GM12878 (cell line): ENCODE data around the gene MSI2.

ENCODE experiments used
- CHD4 ChIP-seq: fragments of 200-600 bp; sonication (generic); IDR thresholded peaks from 2 replicates; pipeline ENCODE4 v1.6.1; 2016; ENCODE audit warnings: mild to moderate bottlenecking
- EZH2 ChIP-seq: IDR thresholded peaks from 2 replicates; pipeline ENCODE4 v1.6.1; 2012; ENCODE audit warnings: low read depth, mild to moderate bottlenecking, control low read depth, inconsistent platforms, low read length, borderline replicate concordance; ENCODE audit not compliant: control insufficient read depth
- KDM1A ChIP-seq: fragments of 200-600 bp; sonication (generic); IDR thresholded peaks from 2 replicates; pipeline ENCODE4 v1.6.1; 2016; ENCODE audit warnings: borderline replicate concordance
- LARP7 ChIP-seq: fragments of 450-650 bp; IDR thresholded peaks from 2 replicates; pipeline ENCODE4 v1.6.1; 2017; ENCODE audit warnings: mild to moderate bottlenecking
- NFYB ChIP-seq: IDR thresholded peaks from 2 replicates; pipeline ENCODE4 v1.6.1; 2011; ENCODE audit warnings: low read depth, mild to moderate bottlenecking, low read length, improper control_type of control experiment, moderate library complexity; ENCODE audit not compliant: insufficient read depth
- NR2C1 ChIP-seq: fragments of 450-650 bp; IDR thresholded peaks from 2 replicates; pipeline ENCODE4 v1.6.1; 2017; ENCODE audit warnings: antibody characterized with exemption, mild to moderate bottlenecking, moderate library complexity
- PAX8 ChIP-seq: fragments of 450-650 bp; IDR thresholded peaks from 2 replicates; pipeline ENCODE4 v1.6.1; 2017; ENCODE audit warnings: mild to moderate bottlenecking, moderate library complexity
- POLR2AphosphoS5 ChIP-seq: IDR thresholded peaks from 2 replicates; pipeline ENCODE4 v1.6.1; 2011; ENCODE audit warnings: mild to moderate bottlenecking, low read length, inconsistent platforms
- RAD51 ChIP-seq: fragments of 450-650 bp; IDR thresholded peaks from 2 replicates; pipeline ENCODE4 v1.6.1; 2016; ENCODE audit warnings: moderate library complexity, mild to moderate bottlenecking, inconsistent platforms
- SP1 ChIP-seq: IDR thresholded peaks from one replicate; pipeline ENCODE4 v1.6.1; 2011; ENCODE audit warnings: low read depth, low read length
- TF ChIP-seq, protein P1 (sequence below), 3 experiments: IDR thresholded peaks in 2 of 3; conservative IDR thresholded peaks in 1 of 3; 2 replicates each; pipeline ENCODE4 v1.5.1; 2011; ENCODE audit warnings: low read depth in 3 of 3, low read length in 3 of 3, mild to moderate bottlenecking in 3 of 3, control low read depth in 2 of 3, moderate library complexity in 2 of 3, inconsistent platforms in 1 of 3, mixed read lengths in 1 of 3; ENCODE audit not compliant: control insufficient read depth in 2 of 3, insufficient read depth in 1 of 3; ENCODE audit errors: extremely low read depth in 1 of 3
- TF ChIP-seq, protein P2 (sequence below): IDR thresholded peaks from 2 replicates; pipeline ENCODE4 v1.6.1; 2011; ENCODE audit warnings: low read depth, low read length, improper control_type of control experiment, borderline replicate concordance
- TF ChIP-seq, protein P3 (sequence below): IDR thresholded peaks from 2 replicates; pipeline ENCODE4 v1.6.1; 2011; ENCODE audit warnings: borderline replicate concordance, low read depth, mild to moderate bottlenecking, moderate library complexity, mixed read lengths, low read length; ENCODE audit not compliant: insufficient read depth; ENCODE audit errors: extremely low read length
- TF ChIP-seq, protein P4 (sequence below): fragments of 450-650 bp; IDR thresholded peaks from 2 replicates; pipeline ENCODE4 v1.6.1; 2017; ENCODE audit warnings: antibody characterized with exemption, mild to moderate bottlenecking, moderate library complexity

DNA sequence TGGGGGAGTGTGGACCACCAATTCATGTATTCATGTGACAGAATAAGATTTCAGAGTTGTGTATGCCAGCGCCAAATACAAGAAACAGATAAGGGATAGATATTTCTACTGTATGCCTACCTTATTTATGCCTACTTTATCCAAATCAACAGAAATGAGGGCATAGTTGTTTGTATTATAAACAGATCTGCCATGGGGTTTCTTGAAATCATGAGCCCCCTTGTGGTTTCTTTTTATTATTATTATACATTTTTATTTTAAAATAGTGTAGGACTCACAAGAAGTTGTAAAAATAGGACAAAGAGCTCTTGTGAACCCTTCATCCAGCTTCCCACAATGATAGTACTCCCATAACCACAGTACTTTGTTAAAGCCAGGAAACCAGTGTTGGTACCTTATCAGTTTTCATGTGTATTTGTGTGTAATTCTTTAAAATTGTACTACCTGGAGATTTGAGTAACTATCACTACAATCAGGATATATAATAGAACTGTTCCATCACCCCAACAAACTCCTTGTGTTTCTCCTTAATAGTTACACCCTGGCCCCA, 259.4 kb downstream of the MSI2 start:
- TF ChIP-seq NR2C1, result no peak
- TF ChIP-seq, protein P1, sequence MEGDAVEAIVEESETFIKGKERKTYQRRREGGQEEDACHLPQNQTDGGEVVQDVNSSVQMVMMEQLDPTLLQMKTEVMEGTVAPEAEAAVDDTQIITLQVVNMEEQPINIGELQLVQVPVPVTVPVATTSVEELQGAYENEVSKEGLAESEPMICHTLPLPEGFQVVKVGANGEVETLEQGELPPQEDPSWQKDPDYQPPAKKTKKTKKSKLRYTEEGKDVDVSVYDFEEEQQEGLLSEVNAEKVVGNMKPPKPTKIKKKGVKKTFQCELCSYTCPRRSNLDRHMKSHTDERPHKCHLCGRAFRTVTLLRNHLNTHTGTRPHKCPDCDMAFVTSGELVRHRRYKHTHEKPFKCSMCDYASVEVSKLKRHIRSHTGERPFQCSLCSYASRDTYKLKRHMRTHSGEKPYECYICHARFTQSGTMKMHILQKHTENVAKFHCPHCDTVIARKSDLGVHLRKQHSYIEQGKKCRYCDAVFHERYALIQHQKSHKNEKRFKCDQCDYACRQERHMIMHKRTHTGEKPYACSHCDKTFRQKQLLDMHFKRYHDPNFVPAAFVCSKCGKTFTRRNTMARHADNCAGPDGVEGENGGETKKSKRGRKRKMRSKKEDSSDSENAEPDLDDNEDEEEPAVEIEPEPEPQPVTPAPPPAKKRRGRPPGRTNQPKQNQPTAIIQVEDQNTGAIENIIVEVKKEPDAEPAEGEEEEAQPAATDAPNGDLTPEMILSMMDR (IDR thresholded peaks at IDR 0.05 in 2 of 3, conservative IDR thresholded peaks at IDR 0.05 in 1 of 3; ENCODE audit: control insufficient read depth in 2 of 3, extremely low read depth in 1 of 3, insufficient read depth in 1 of 3, low read depth in 3 of 3, low read length in 3 of 3), result no peak
- TF ChIP-seq RAD51, result no peak
- TF ChIP-seq, protein P2, sequence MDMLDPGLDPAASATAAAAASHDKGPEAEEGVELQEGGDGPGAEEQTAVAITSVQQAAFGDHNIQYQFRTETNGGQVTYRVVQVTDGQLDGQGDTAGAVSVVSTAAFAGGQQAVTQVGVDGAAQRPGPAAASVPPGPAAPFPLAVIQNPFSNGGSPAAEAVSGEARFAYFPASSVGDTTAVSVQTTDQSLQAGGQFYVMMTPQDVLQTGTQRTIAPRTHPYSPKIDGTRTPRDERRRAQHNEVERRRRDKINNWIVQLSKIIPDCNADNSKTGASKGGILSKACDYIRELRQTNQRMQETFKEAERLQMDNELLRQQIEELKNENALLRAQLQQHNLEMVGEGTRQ, result no peak
- TF ChIP-seq LARP7, result no peak
- TF ChIP-seq NFYB, result no peak
- TF ChIP-seq PAX8, result no peak
- TF ChIP-seq, protein P3, sequence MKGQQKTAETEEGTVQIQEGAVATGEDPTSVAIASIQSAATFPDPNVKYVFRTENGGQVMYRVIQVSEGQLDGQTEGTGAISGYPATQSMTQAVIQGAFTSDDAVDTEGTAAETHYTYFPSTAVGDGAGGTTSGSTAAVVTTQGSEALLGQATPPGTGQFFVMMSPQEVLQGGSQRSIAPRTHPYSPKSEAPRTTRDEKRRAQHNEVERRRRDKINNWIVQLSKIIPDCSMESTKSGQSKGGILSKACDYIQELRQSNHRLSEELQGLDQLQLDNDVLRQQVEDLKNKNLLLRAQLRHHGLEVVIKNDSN, result no peak
- TF ChIP-seq POLR2AphosphoS5, result no peak
- no peak for TF ChIP-seq CHD4
- TF ChIP-seq EZH2, result no peak
- TF ChIP-seq KDM1A, result no peak
- TF ChIP-seq SP1, result no peak
- TF ChIP-seq, protein P4, sequence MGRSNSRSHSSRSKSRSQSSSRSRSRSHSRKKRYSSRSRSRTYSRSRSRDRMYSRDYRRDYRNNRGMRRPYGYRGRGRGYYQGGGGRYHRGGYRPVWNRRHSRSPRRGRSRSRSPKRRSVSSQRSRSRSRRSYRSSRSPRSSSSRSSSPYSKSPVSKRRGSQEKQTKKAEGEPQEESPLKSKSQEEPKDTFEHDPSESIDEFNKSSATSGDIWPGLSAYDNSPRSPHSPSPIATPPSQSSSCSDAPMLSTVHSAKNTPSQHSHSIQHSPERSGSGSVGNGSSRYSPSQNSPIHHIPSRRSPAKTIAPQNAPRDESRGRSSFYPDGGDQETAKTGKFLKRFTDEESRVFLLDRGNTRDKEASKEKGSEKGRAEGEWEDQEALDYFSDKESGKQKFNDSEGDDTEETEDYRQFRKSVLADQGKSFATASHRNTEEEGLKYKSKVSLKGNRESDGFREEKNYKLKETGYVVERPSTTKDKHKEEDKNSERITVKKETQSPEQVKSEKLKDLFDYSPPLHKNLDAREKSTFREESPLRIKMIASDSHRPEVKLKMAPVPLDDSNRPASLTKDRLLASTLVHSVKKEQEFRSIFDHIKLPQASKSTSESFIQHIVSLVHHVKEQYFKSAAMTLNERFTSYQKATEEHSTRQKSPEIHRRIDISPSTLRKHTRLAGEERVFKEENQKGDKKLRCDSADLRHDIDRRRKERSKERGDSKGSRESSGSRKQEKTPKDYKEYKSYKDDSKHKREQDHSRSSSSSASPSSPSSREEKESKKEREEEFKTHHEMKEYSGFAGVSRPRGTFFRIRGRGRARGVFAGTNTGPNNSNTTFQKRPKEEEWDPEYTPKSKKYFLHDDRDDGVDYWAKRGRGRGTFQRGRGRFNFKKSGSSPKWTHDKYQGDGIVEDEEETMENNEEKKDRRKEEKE, result no peak
